Renal cortex interstitium (tissue), 3 donors: Measurements from ENCODE around the gene HNRNPCL1. TPM values are rescaled to one million over a fixed set of nuclear protein-coding genes. Genes with fewer than 3 reads are reported as not detected.

Experiments used
- polyA plus RNA-seq, 3 donors: library from polyadenylated mRNA; unstranded; fragments of 120-200 nt; gene quantifications; one replicate each; pipeline ENCODE4 v1.2.1, GENCODE V29; 2013; ENCODE audit not compliant: insufficient read length in 3 of 3

The HNRNPCL1 gene
- polyA plus RNA-seq, 3 donors, result 0.33 to 0.39 (median 0.34) TPM

Other genes starting within 250 kb of the HNRNPCL1 start
- gene DHRS3, start 230.5 kb downstream of the HNRNPCL1 start, polyA plus RNA-seq, result 10 to 100 TPM; 83.1 to 93.6 (median 83.7) TPM
- 1 to 10 TPM; 1.1 to 2.0 (median 2.0) TPM for gene AADACL4, start 204.6 kb downstream of the HNRNPCL1 start, polyA plus RNA-seq
- not detected for gene AADACL3, start 132.6 kb downstream of the HNRNPCL1 start, polyA plus RNA-seq
- 1 to 10 TPM in 1 of 3 donors, under 1 TPM in 2; 0.64 to 1.1 (median 0.99) TPM for gene CFAP107, start 102.5 kb downstream of the HNRNPCL1 start, polyA plus RNA-seq
- not detected for gene PRAMEF12, start 75.0 kb downstream of the HNRNPCL1 start, polyA plus RNA-seq
- gene PRAMEF1, start 57.3 kb downstream of the HNRNPCL1 start, polyA plus RNA-seq, result not detected
- gene PRAMEF11, start 17.3 kb downstream of the HNRNPCL1 start, polyA plus RNA-seq, result not detected
- not detected for gene PRAMEF2, start 8.4 kb upstream of the HNRNPCL1 start, polyA plus RNA-seq
- gene PRAMEF4, start 37.5 kb upstream of the HNRNPCL1 start, polyA plus RNA-seq, result not detected
- not detected for gene PRAMEF10, start 49.5 kb upstream of the HNRNPCL1 start, polyA plus RNA-seq
- gene PRAMEF7, start 67.9 kb upstream of the HNRNPCL1 start, polyA plus RNA-seq, result not detected
- not detected for gene PRAMEF6, start 98.9 kb upstream of the HNRNPCL1 start, polyA plus RNA-seq
- not detected for gene PRAMEF27, start 207.9 kb upstream of the HNRNPCL1 start, polyA plus RNA-seq
- not detected for gene HNRNPCL3, start 212.0 kb upstream of the HNRNPCL1 start, polyA plus RNA-seq
- gene PRAMEF25, start 222.1 kb upstream of the HNRNPCL1 start, polyA plus RNA-seq, result not detected